K562 (cell line): ENCODE results near the gene TGFBR2. TPM values are rescaled to one million over a fixed set of nuclear protein-coding genes. Genes with fewer than 3 reads are reported as not detected.

Experiments used
- ATAC-seq: fragments of 200-7000 bp; cut with Tn5 transposase; 3 replicates; pipeline ENCODE4 v1.9.1; 2020; ENCODE audit warnings: moderate library complexity
- BruUV-seq: library from RNA; stranded (reverse); fragments of 400-500 nt; replicated peaks from 2 replicates; lab custom pipeline; 2021; lab: Mats Ljungman, UMichigan
- CTCF ChIA-PET: fragments of 300-600 bp; formaldehyde crosslinking; extraction: SDS; loops from one replicate; lab custom pipeline; 2021; ENCODE audit warnings: low intra/inter-chr PET ratio; lab: Yijun Ruan, JAX
- POLR2A ChIA-PET: fragments of 300-600, 350-650 bp; sonication (Branson Sonifier 250); formaldehyde crosslinking; extraction: SDS; loops from one replicate; lab custom pipeline; 2021; ENCODE audit warnings: antibody characterized with exemption, inconsistent platforms; lab: Yijun Ruan, JAX
- DNase-seq, 4 experiments: peaks; one replicate each; pipeline versions ENCODE4 v3.0.0 to v3.0.0-alpha.2; 2011 to 2018; ENCODE audit warnings: low spot score in 3 of 4, mixed read lengths in 3 of 4; ENCODE audit errors: extremely low read depth in 1 of 4
- FAIRE-seq: peaks from 2 replicates; lab custom pipeline; 2011; peaks lifted over from hg19 to GRCh38; lab: Jason Lieb, UNC
- H2AFZ ChIP-seq: 2 replicates; pipeline ENCODE4 v1.6.0; 2011; ENCODE audit warnings: low read depth, low read length, control low read depth, inconsistent platforms
- H3K27ac ChIP-seq: fragments of 200-600 bp; 3 replicates; pipeline ENCODE4 v1.8.0; 2011; ENCODE audit warnings: low read depth, mild to moderate bottlenecking, control low read depth, inconsistent platforms, low read length, moderate library complexity, mixed read lengths; ENCODE audit errors: extremely low read depth
- H3K27me3 ChIP-seq, 2 experiments: fragments of 300-600 bp in 1 of 2; 2 replicates in 1 of 2; 3 replicates in 1 of 2; pipeline versions ENCODE4 v1.6.0 to v1.8.0; 2011; ENCODE audit warnings: inconsistent platforms in 2 of 2, low read length in 2 of 2, mild to moderate bottlenecking in 1 of 2, mixed read lengths in 1 of 2, moderate library complexity in 1 of 2; ENCODE audit not compliant: control insufficient read depth in 2 of 2, insufficient read depth in 2 of 2
- H3K36me3 ChIP-seq: fragments of 300-600 bp; 3 replicates; pipeline ENCODE4 v1.8.0; 2011; ENCODE audit warnings: mild to moderate bottlenecking, low read length, inconsistent platforms; ENCODE audit not compliant: control insufficient read depth, insufficient read depth
- H3K4me1 ChIP-seq, 2 experiments: fragments of 200-600 bp in 1 of 2; replicated peaks in 1 of 2; 2 replicates in 1 of 2; 3 replicates in 1 of 2; pipeline versions ENCODE4 v1.5.1 to v1.8.0; 2011; ENCODE audit warnings: inconsistent platforms in 2 of 2, low read length in 2 of 2, mild to moderate bottlenecking in 1 of 2, mixed read lengths in 1 of 2, moderate library complexity in 1 of 2; ENCODE audit not compliant: control insufficient read depth in 2 of 2, insufficient read depth in 2 of 2
- H3K4me2 ChIP-seq: 2 replicates; pipeline ENCODE4 v1.6.1; 2011; ENCODE audit warnings: low read length, control low read depth, inconsistent platforms, mixed read lengths; ENCODE audit not compliant: insufficient read depth
- H3K4me3 ChIP-seq: fragments of 200-600 bp; sonication (generic), shearing (Covaris generic); 2 replicates; pipeline ENCODE4 v1.5.1; 2016; ENCODE audit warnings: control low read depth, inconsistent platforms
- H3K79me2 ChIP-seq: fragments of 200-600 bp; 3 replicates; pipeline ENCODE4 v1.8.0; 2011; ENCODE audit warnings: low read length, inconsistent platforms; ENCODE audit not compliant: control insufficient read depth, insufficient read depth
- H3K9ac ChIP-seq, 2 experiments: 2 replicates each; pipeline versions ENCODE4 v1.6.0 to v1.6.1; 2011; ENCODE audit warnings: low read depth in 2 of 2, low read length in 2 of 2, control low read depth in 1 of 2, inconsistent platforms in 1 of 2, mild to moderate bottlenecking in 1 of 2, mixed read lengths in 1 of 2; ENCODE audit not compliant: insufficient read depth in 1 of 2
- H3K9me1 ChIP-seq: one replicate; pipeline ENCODE4 v1.6.0; 2011; ENCODE audit warnings: inconsistent platforms, mild to moderate bottlenecking, low read length, moderate library complexity; ENCODE audit not compliant: control insufficient read depth, insufficient read depth
- H3K9me3 ChIP-seq: replicated peaks from 2 replicates; pipeline ENCODE4 v1.5.1; 2011; ENCODE audit warnings: low read depth, low read length, inconsistent platforms; ENCODE audit not compliant: control insufficient read depth, insufficient read depth
- H4K20me1 ChIP-seq: replicated peaks from 2 replicates; pipeline ENCODE4 v1.6.1; 2011; ENCODE audit warnings: low read length, inconsistent platforms, mixed read lengths; ENCODE audit not compliant: control insufficient read depth, insufficient read depth
- ETV5 ChIP-seq: sonication (generic); formaldehyde crosslinking; IDR thresholded peaks from 2 replicates; pipeline ENCODE4 v1.4.0; 2020; ENCODE audit warnings: low read depth, mild to moderate bottlenecking, missing genetic modification reagents
- GATAD2A ChIP-seq: fragments of 450-650 bp; IDR thresholded peaks from 2 replicates; pipeline ENCODE4 v1.6.1; 2017
- MAFK ChIP-seq: IDR thresholded peaks from 2 replicates; pipeline ENCODE4 v1.6.1; 2011; ENCODE audit warnings: low read length, improper control_type of control experiment
- MCM3 ChIP-seq: fragments of 450-650 bp; IDR thresholded peaks from 2 replicates; pipeline ENCODE4 v1.6.1; 2016
- POU5F1 ChIP-seq: fragments of 150-350 bp; IDR thresholded peaks from 2 replicates; pipeline ENCODE4 v1.6.1; 2014; ENCODE audit warnings: borderline replicate concordance, low read length, low read depth, mild to moderate bottlenecking; ENCODE audit not compliant: partially characterized antibody
- RBBP5 ChIP-seq: fragments of 200-600 bp; sonication (generic); IDR thresholded peaks from 2 replicates; pipeline ENCODE4 v1.6.1; 2012; ENCODE audit warnings: borderline replicate concordance, mild to moderate bottlenecking, low read length, control low read depth, inconsistent platforms; ENCODE audit not compliant: insufficient read depth, poor library complexity, severe bottlenecking
- SPI1 ChIP-seq: IDR thresholded peaks from 2 replicates; pipeline ENCODE4 v1.6.1; 2011; ENCODE audit warnings: low read depth, low read length, control low read depth, borderline replicate concordance
- SRSF9 ChIP-seq: fragments of 200-400 bp; formaldehyde crosslinking; IDR thresholded peaks from 2 replicates; pipeline ENCODE4 v1.6.1; 2017; ENCODE audit warnings: low read depth, low read length, borderline replicate concordance
- STAT5B ChIP-seq: fragments of 250-450 bp; sonication (Bioruptor Pico); IDR thresholded peaks from 2 replicates; pipeline ENCODE4 v1.8.0; 2021; ENCODE audit warnings: mild to moderate bottlenecking, inconsistent platforms
- ZNF133 ChIP-seq: fragments of 250-450 bp; sonication (Bioruptor Pico); IDR thresholded peaks from 2 replicates; pipeline ENCODE4 v1.4.0; 2020; ENCODE audit warnings: mild to moderate bottlenecking
- ZNF785 ChIP-seq: fragments of 250-450 bp; sonication (Bioruptor Pico); IDR thresholded peaks from 2 replicates; pipeline ENCODE4 v1.4.0; 2020; ENCODE audit warnings: mild to moderate bottlenecking
- WGBS: fragments of 100-300 bp; shearing (Covaris generic); methylation state at CpG from one replicate; pipeline ENCODE4 v1.1.6; 2016; ENCODE audit warnings: low coverage, mixed read lengths; ENCODE audit not compliant: insufficient coverage; ENCODE audit errors: missing lambda C conversion rate; 5-methylcytosine and 5-hydroxymethylcytosine counted together
- in situ Hi-C: fragments of 300-500 bp; cut with MboI; formaldehyde crosslinking; loops from 4 replicates; pipeline ENCODE4 v1.15.0; 2018; ENCODE audit warnings: inconsistent platforms, mixed read lengths
- intact Hi-C: fragments of 100-400 bp; cut with micrococcal nuclease; formaldehyde crosslinking; loops from 2 replicates; pipeline ENCODE4 v1.14.2; 2022
- polyA plus RNA-seq, 8 experiments: library from polyadenylated mRNA; depleted of rRNA in 4 of 8; stranded (reverse) in 5 of 8; unstranded in 3 of 8; fragments of >200 nt; fragmentation: Nextera tagmentation in 2 of 8; fragmentation: Illumina TruSeq in 1 of 8; extraction: Ambion mirVana in 2 of 8; extraction: Trizol in 1 of 8; gene quantifications; 2 replicates each; pipeline versions ENCODE4 v1.2.1 to v1.2.3, GENCODE V29; 2011 to 2014; ENCODE audit warnings: inconsistent platforms in 1 of 8, missing spikeins in 1 of 8
- total RNA-seq, 7 experiments: library from RNA; depleted of rRNA in 6 of 7; stranded (reverse); fragments of >200 nt in 6 of 7; fragmentation: Illumina TruSeq in 2 of 7; extraction: Trizol in 2 of 7; gene quantifications; 2 replicates each; pipeline versions ENCODE4 v1.2.1 to v1.2.3, GENCODE V29; 2011 to 2021; ENCODE audit warnings: low replicate concordance in 1 of 7
- TF ChIP-seq, protein P1 (sequence below): fragments of 250-450 bp; sonication (Bioruptor Pico); IDR thresholded peaks from 2 replicates; pipeline ENCODE4 v1.4.0; 2020; ENCODE audit warnings: mild to moderate bottlenecking, moderate library complexity
- TF ChIP-seq, protein P2 (sequence below): IDR thresholded peaks from 2 replicates; pipeline ENCODE4 v1.6.1; 2011; ENCODE audit not compliant: insufficient read length; ENCODE audit errors: extremely low read depth
- TF ChIP-seq, protein P3 (sequence below): IDR thresholded peaks from 2 replicates; pipeline ENCODE4 v1.6.1; 2011; ENCODE audit warnings: borderline replicate concordance, low read depth, mild to moderate bottlenecking, moderate library complexity, low read length; ENCODE audit not compliant: insufficient read depth, poor library complexity, severe bottlenecking
- TF ChIP-seq, protein P4 (sequence below): conservative IDR thresholded peaks from 2 replicates; pipeline ENCODE4 v1.6.1; 2011; ENCODE audit warnings: low read depth, mild to moderate bottlenecking, low read length; ENCODE audit not compliant: control insufficient read depth

TGFBR2 gene
- total and polyA plus RNA-seq, 9 of the 15 experiments (the other 6 are each of a cell fraction or from before 2014, with no cell fraction given), result 0.11 to 0.84 (median 0.24) TPM

DNA sequence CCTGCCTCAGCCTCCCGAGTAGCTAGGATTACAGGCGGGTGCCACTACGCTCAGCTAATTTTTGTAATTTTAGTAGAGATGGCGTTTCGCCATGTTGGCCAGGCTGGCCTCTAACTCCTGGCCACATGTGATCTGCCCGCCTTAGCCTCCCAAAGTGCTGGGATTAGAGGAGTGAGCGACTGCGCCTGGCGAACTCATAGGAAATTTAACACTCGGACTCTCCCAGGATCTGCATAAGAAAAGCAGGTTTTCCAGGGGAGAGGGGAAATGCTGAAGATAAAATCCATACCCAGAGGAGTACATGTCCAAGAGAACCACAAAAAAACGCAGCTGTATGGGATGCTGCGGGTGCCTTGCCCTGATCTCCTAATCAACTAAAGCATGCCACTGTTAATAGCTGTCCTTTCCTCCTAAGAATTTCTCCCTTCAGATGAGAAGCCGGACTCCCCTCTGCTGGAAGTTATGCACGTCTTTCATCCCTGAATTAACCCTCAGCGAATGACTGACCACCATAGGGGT lies 25.3 kb upstream of the TGFBR2 start (continued):
- TF ChIP-seq ETV5 (CRISPR knock-in tag), result no peak
- no peak for TF ChIP-seq GATAD2A
- TF ChIP-seq MCM3, result no peak
- TF ChIP-seq ZNF785 (CRISPR knock-in tag), result no peak
- TF ChIP-seq POU5F1, result no peak

DNA sequence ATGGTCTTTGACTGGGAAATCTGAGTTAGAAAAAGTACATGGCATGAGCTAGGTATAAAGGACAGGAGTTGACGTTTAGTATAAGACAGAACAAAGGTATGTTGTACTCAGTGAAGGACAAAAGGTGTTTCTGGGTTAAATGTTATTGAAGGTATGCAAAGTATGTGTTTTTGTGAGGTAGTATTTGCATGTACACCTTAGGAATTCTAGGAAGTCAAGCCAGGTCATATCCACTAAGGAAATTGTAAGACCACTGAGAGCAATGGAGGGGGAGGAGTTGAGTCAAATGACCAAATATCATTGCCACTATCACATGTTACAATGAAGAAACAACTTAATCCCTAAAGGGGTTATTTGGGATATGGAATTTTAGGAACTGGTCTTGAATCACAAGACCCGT lies 24.4 kb upstream of the TGFBR2 start:
- in situ Hi-C loops (no loop called here), intact Hi-C loops (no loop called here)
- 0% methylated on average over 2 of the region's 2 CpGs for WGBS
- ChIA-PET CTCF (no interaction called here), POLR2A (no interaction called here)
- Histone ChIP-seq H4K20me1 (no peaks in the 10 kb centered on the region), H3K4me1 (no peaks in the 10 kb centered on the region), H3K27me3 (no peaks in the 10 kb centered on the region), H3K4me2 (no peak overlapping the region), H3K9ac (no peak overlapping the region), H3K9me1 (no peaks in the 10 kb centered on the region), H3K9me3 (no peaks in the 10 kb centered on the region), H3K4me3 (no peak overlapping the region), H3K27ac (no peak overlapping the region), H2AFZ (no peak overlapping the region), H3K36me3 (no peaks in the 10 kb centered on the region), H3K79me2 (no peaks in the 10 kb centered on the region)
- ATAC-seq, result no peak
- no peak for DNase-seq
- FAIRE-seq, result no peak
- no TSS peak for BruUV-seq
- TF ChIP-seq MAFK, result no peak
- TF ChIP-seq, protein P1, sequence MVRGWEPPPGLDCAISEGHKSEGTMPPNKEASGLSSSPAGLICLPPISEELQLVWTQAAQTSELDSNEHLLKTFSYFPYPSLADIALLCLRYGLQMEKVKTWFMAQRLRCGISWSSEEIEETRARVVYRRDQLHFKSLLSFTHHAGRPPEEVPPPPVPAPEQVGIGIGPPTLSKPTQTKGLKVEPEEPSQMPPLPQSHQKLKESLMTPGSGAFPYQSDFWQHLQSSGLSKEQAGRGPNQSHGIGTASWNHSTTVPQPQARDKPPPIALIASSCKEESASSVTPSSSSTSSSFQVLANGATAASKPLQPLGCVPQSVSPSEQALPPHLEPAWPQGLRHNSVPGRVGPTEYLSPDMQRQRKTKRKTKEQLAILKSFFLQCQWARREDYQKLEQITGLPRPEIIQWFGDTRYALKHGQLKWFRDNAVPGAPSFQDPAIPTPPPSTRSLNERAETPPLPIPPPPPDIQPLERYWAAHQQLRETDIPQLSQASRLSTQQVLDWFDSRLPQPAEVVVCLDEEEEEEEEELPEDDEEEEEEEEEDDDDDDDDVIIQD (CRISPR knock-in tag), result no peak
- TF ChIP-seq, protein P2, sequence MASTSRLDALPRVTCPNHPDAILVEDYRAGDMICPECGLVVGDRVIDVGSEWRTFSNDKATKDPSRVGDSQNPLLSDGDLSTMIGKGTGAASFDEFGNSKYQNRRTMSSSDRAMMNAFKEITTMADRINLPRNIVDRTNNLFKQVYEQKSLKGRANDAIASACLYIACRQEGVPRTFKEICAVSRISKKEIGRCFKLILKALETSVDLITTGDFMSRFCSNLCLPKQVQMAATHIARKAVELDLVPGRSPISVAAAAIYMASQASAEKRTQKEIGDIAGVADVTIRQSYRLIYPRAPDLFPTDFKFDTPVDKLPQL, result no peak
- TF ChIP-seq RBBP5, result no peak
- no peak for TF ChIP-seq SRSF9
- TF ChIP-seq, protein P3, sequence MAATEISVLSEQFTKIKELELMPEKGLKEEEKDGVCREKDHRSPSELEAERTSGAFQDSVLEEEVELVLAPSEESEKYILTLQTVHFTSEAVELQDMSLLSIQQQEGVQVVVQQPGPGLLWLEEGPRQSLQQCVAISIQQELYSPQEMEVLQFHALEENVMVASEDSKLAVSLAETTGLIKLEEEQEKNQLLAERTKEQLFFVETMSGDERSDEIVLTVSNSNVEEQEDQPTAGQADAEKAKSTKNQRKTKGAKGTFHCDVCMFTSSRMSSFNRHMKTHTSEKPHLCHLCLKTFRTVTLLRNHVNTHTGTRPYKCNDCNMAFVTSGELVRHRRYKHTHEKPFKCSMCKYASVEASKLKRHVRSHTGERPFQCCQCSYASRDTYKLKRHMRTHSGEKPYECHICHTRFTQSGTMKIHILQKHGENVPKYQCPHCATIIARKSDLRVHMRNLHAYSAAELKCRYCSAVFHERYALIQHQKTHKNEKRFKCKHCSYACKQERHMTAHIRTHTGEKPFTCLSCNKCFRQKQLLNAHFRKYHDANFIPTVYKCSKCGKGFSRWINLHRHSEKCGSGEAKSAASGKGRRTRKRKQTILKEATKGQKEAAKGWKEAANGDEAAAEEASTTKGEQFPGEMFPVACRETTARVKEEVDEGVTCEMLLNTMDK, result no peak
- TF ChIP-seq ZNF133, result no peak
- no peak for TF ChIP-seq SPI1
- TF ChIP-seq STAT5B (CRISPR knock-in tag), result no peak
- TF ChIP-seq, protein P4, sequence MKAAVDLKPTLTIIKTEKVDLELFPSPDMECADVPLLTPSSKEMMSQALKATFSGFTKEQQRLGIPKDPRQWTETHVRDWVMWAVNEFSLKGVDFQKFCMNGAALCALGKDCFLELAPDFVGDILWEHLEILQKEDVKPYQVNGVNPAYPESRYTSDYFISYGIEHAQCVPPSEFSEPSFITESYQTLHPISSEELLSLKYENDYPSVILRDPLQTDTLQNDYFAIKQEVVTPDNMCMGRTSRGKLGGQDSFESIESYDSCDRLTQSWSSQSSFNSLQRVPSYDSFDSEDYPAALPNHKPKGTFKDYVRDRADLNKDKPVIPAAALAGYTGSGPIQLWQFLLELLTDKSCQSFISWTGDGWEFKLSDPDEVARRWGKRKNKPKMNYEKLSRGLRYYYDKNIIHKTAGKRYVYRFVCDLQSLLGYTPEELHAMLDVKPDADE, result no peak
